K562 (cell line): ENCODE measurements around the gene FUZ. TPM values are rescaled to one million over a fixed set of nuclear protein-coding genes. Genes with fewer than 3 reads are reported as not detected.
A peak's percentile ranks its signal among the peaks of the same experiment; 100 is the strongest.

Source experiments
- CEBPG ChIP-seq, 3 experiments: fragments of 200-800 bp in 1 of 3; sonication (Bioruptor generic) in 1 of 3; sonication (generic) in 1 of 3; formaldehyde crosslinking in 1 of 3; IDR thresholded peaks in 2 of 3; conservative IDR thresholded peaks in 1 of 3; 2 replicates each; pipeline versions ENCODE4 v1.6.1 to v1.8.0; 2016 to 2022; ENCODE audit warnings: missing compliant biosample characterization in 2 of 3, missing genetic modification characterization in 2 of 3, mild to moderate bottlenecking in 1 of 3, missing genetic modification reagents in 1 of 3
- CREB5 ChIP-seq: fragments of 250-450 bp; sonication (Bioruptor Pico); IDR thresholded peaks from 2 replicates; pipeline ENCODE4 v1.5.0; 2020; ENCODE audit warnings: mild to moderate bottlenecking
- IRF9 ChIP-seq: fragments of 450-650 bp; IDR thresholded peaks from 2 replicates; pipeline ENCODE4 v1.6.1; 2016; ENCODE audit warnings: missing biosample characterization, missing genetic modification characterization
- KDM4B ChIP-seq, 2 experiments: fragments of 450-650 bp in 1 of 2; sonication (generic) in 1 of 2; IDR thresholded peaks; 2 replicates each; pipeline ENCODE4 v1.6.1; 2016 to 2017; ENCODE audit warnings: borderline replicate concordance in 2 of 2, antibody characterized with exemption in 1 of 2, low read depth in 1 of 2, mild to moderate bottlenecking in 1 of 2
- MYNN ChIP-seq, 2 experiments: sonication (generic); formaldehyde crosslinking in 1 of 2; IDR thresholded peaks; 2 replicates each; pipeline versions ENCODE4 v1.5.0 to v1.6.1; 2016 to 2020; ENCODE audit warnings: antibody characterized with exemption in 1 of 2, missing genetic modification reagents in 1 of 2
- NFIC ChIP-seq: fragments of 450-650 bp; IDR thresholded peaks from 2 replicates; pipeline ENCODE4 v1.6.1; 2017; ENCODE audit warnings: mild to moderate bottlenecking, inconsistent platforms
- NFRKB ChIP-seq: fragments of 450-650 bp; IDR thresholded peaks from 2 replicates; pipeline ENCODE4 v1.6.1; 2016; ENCODE audit warnings: low read depth
- PHF8 ChIP-seq: fragments of 200-600 bp; sonication (generic); IDR thresholded peaks from 2 replicates; pipeline ENCODE4 v1.6.1; 2012; ENCODE audit warnings: mixed run types, mild to moderate bottlenecking, inconsistent platforms, low read length, moderate library complexity, borderline replicate concordance
- PTTG1 ChIP-seq: fragments of 450-650 bp; IDR thresholded peaks from 2 replicates; pipeline ENCODE4 v1.6.1; 2016; ENCODE audit warnings: low read depth, mild to moderate bottlenecking, missing genetic modification characterization, missing compliant biosample characterization
- ZFX ChIP-seq: sonication (generic); formaldehyde crosslinking; IDR thresholded peaks from 2 replicates; pipeline ENCODE4 v1.8.0; 2022; ENCODE audit warnings: mild to moderate bottlenecking, missing genetic modification reagents, moderate library complexity
- ZNF140 ChIP-seq: fragments of 250-450 bp; sonication (Bioruptor Pico); IDR thresholded peaks from 2 replicates; pipeline ENCODE4 v1.8.0; 2021; ENCODE audit warnings: moderate library complexity, mild to moderate bottlenecking, inconsistent platforms
- ZNF316 ChIP-seq: fragments of 450-650 bp; IDR thresholded peaks from 2 replicates; pipeline ENCODE4 v1.6.1; 2016
- ZNF699 ChIP-seq: fragments of 250-450 bp; sonication (Bioruptor Pico); IDR thresholded peaks from 2 replicates; pipeline ENCODE4 v1.8.0; 2021; ENCODE audit warnings: mild to moderate bottlenecking, moderate library complexity; ENCODE audit not compliant: insufficient replicate concordance
- polyA plus RNA-seq, 8 experiments: library from polyadenylated mRNA; depleted of rRNA in 4 of 8; stranded (reverse) in 5 of 8; unstranded in 3 of 8; fragments of >200 nt; fragmentation: Nextera tagmentation in 2 of 8; fragmentation: Illumina TruSeq in 1 of 8; extraction: Ambion mirVana in 2 of 8; extraction: Trizol in 1 of 8; gene quantifications; 2 replicates each; pipeline versions ENCODE4 v1.2.1 to v1.2.3, GENCODE V29; 2011 to 2014; ENCODE audit warnings: inconsistent platforms in 1 of 8, missing spikeins in 1 of 8
- total RNA-seq, 7 experiments: library from RNA; depleted of rRNA in 6 of 7; stranded (reverse); fragments of >200 nt in 6 of 7; fragmentation: Illumina TruSeq in 2 of 7; extraction: Trizol in 2 of 7; gene quantifications; 2 replicates each; pipeline versions ENCODE4 v1.2.1 to v1.2.3, GENCODE V29; 2011 to 2021; ENCODE audit warnings: low replicate concordance in 1 of 7
- TF ChIP-seq, protein P1 (sequence below): fragments of 450-650 bp; conservative IDR thresholded peaks from 2 replicates; pipeline ENCODE4 v1.6.1; 2016; ENCODE audit warnings: missing genetic modification characterization, low read depth, mild to moderate bottlenecking, control low read depth, missing compliant biosample characterization
- TF ChIP-seq, protein P2 (sequence below): fragments of 450-650 bp; formaldehyde crosslinking; IDR thresholded peaks from 2 replicates; pipeline ENCODE4 v1.4.0; 2020; ENCODE audit warnings: mild to moderate bottlenecking, moderate library complexity
- TF ChIP-seq, protein P3 (sequence below), 2 experiments: IDR thresholded peaks in 1 of 2; conservative IDR thresholded peaks in 1 of 2; 2 replicates each; pipeline ENCODE4 v1.6.1; 2016; ENCODE audit warnings: low read depth in 2 of 2, mild to moderate bottlenecking in 1 of 2, missing compliant biosample characterization in 1 of 2, missing genetic modification characterization in 1 of 2, moderate library complexity in 1 of 2
- TF ChIP-seq, protein P4 (sequence below): IDR thresholded peaks from 2 replicates; pipeline ENCODE4 v1.6.1; 2011; ENCODE audit not compliant: insufficient read length; ENCODE audit errors: extremely low read depth

FUZ gene
- total and polyA plus RNA-seq, 9 of the 15 experiments (the other 6 are each of a cell fraction or from before 2014, with no cell fraction given): 0.17 to 7.6 (median 3.6) TPM; not detected in 1

DNA sequence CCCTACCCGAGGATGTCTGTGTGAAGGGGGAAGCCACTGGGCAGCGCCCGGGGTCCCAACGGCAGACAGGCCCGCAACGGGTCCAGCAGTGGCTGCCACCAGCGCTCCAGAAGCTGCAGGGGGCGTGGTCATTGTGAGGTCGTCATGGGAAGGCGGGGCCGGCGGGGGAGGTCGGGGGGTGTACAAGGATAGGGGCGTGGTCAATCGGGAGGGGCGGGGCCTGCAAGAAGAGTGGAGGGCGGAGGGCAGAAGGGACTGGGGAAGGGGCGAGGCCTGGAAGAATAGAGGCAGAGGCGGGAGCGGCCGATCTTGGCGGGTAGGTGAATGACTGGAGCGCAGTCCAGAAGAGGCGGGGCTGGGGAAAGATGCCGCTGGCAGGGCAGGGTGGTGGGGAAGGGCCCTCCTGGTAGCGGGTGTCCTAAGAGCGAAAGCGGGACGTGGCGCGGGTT is 4.4 kb downstream of the FUZ start (continued):
- TF ChIP-seq, protein P1, sequence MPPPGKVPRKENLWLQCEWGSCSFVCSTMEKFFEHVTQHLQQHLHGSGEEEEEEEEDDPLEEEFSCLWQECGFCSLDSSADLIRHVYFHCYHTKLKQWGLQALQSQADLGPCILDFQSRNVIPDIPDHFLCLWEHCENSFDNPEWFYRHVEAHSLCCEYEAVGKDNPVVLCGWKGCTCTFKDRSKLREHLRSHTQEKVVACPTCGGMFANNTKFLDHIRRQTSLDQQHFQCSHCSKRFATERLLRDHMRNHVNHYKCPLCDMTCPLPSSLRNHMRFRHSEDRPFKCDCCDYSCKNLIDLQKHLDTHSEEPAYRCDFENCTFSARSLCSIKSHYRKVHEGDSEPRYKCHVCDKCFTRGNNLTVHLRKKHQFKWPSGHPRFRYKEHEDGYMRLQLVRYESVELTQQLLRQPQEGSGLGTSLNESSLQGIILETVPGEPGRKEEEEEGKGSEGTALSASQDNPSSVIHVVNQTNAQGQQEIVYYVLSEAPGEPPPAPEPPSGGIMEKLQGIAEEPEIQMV (tag): no peak
- no peak for TF ChIP-seq PTTG1 (tag)
- no peak for TF ChIP-seq ZNF699 (CRISPR knock-in tag)
- no peak for TF ChIP-seq KDM4B (IDR thresholded peaks at IDR 0.05; ENCODE audit: borderline replicate concordance in 2 of 2, low read depth in 1 of 2)
- no peak for TF ChIP-seq MYNN (IDR thresholded peaks at IDR 0.05)
- TF ChIP-seq MYNN (CRISPR knock-in tag; IDR thresholded peaks at IDR 0.05): no peak
- no peak for TF ChIP-seq ZNF140 (CRISPR knock-in tag)
- TF ChIP-seq CREB5 (CRISPR knock-in tag): no peak
- no peak for TF ChIP-seq CEBPG (CRISPR knock-in tag; IDR thresholded peaks at IDR 0.05)
- no peak for TF ChIP-seq CEBPG (tag; conservative IDR thresholded peaks at IDR 0.05 in 1 of 2, IDR thresholded peaks at IDR 0.05 in 1 of 2)
- TF ChIP-seq IRF9 (tag): no peak
- no peak for TF ChIP-seq ZNF316
- TF ChIP-seq, protein P2, sequence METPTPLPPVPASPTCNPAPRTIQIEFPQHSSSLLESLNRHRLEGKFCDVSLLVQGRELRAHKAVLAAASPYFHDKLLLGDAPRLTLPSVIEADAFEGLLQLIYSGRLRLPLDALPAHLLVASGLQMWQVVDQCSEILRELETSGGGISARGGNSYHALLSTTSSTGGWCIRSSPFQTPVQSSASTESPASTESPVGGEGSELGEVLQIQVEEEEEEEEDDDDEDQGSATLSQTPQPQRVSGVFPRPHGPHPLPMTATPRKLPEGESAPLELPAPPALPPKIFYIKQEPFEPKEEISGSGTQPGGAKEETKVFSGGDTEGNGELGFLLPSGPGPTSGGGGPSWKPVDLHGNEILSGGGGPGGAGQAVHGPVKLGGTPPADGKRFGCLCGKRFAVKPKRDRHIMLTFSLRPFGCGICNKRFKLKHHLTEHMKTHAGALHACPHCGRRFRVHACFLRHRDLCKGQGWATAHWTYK: no peak
- no peak for TF ChIP-seq NFIC
- TF ChIP-seq, protein P3, sequence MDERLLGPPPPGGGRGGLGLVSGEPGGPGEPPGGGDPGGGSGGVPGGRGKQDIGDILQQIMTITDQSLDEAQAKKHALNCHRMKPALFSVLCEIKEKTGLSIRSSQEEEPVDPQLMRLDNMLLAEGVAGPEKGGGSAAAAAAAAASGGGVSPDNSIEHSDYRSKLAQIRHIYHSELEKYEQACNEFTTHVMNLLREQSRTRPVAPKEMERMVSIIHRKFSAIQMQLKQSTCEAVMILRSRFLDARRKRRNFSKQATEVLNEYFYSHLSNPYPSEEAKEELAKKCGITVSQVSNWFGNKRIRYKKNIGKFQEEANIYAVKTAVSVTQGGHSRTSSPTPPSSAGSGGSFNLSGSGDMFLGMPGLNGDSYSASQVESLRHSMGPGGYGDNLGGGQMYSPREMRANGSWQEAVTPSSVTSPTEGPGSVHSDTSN (CRISPR knock-in tag; IDR thresholded peaks at IDR 0.05; ENCODE audit: low read depth): no peak
- TF ChIP-seq, protein P3 (tag; conservative IDR thresholded peaks at IDR 0.05; ENCODE audit: low read depth): no peak
- TF ChIP-seq, protein P4, sequence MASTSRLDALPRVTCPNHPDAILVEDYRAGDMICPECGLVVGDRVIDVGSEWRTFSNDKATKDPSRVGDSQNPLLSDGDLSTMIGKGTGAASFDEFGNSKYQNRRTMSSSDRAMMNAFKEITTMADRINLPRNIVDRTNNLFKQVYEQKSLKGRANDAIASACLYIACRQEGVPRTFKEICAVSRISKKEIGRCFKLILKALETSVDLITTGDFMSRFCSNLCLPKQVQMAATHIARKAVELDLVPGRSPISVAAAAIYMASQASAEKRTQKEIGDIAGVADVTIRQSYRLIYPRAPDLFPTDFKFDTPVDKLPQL: no peak
- TF ChIP-seq ZFX (CRISPR knock-in tag): no peak
- TF ChIP-seq NFRKB: no peak
- peak; percentile 21; the same call in 1 of the 2 replicates for TF ChIP-seq PHF8
